Measurements from ENCODE around the gene MED8. TPM values are rescaled to one million over a fixed set of nuclear protein-coding genes. Genes with fewer than 3 reads are reported as not detected.

MED8 gene, protein sequence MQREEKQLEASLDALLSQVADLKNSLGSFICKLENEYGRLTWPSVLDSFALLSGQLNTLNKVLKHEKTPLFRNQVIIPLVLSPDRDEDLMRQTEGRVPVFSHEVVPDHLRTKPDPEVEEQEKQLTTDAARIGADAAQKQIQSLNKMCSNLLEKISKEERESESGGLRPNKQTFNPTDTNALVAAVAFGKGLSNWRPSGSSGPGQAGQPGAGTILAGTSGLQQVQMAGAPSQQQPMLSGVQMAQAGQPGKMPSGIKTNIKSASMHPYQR
- polyA plus RNA-seq (2014; cell fraction: cytosol; rRNA removed): 45.9 and 52.7 TPM in 2 replicates
- 36.1 and 38.8 TPM in 2 replicates for polyA plus RNA-seq (2014; cell fraction: nucleus; rRNA removed)

DNA sequence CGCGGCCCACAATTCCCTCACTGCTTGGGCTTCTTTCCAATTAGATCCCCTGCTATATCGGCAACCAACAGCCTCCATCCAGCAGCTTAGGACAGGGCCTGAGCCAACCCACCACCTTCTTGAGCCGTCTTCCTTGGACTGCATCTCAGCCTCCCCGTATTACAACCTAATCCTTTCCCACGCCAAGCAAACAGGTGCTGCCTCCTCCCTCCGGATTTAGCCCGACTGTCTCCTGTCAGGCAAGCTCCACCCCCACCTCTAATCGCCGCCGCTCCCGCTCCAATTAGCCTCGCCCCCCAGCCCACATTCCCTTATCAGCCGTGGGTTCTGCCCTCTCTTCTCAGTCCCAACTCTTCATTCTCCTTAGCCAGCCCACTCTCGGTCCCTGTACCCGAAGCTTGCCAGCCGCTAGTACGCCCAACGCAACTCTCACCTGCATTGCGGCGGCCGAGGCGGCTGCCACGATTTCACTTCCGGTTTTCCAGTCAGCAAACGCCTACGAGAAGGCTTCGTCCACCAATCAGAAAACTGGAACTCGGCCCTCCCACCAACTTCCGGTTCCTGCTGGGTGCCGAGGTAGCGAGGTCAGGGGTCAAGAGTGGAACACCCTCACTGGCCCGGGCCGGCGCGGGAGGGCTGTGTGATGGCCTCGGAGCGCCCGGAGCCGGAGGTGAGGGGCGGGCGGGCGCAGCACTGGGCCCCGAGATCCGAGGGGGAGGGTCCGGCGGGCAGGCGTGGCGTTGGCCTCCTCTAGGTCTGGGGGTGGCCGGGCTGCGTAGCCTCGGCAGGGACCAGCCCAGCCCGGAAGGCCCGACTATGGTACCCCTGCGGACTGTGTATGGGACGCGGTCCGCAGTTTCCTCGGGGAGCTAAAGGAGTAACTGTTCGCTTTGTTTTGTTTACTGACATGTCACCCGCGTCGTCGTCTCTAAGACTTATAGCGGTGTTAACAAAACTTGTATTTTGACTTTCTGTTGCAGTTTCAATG is at the start of gene MED8, which contains the start of gene SZT2:
MED8 (minus strand) TSS at position 475 of the 988 bp plus-strand sequence; CDS start at position 439, 36 bp downstream.
SZT2 (plus strand) TSS at position 574 of the 988 bp plus-strand sequence; CDS start at position 644, 70 bp downstream.
- peak; percentile 94 for DNase-seq (ENCODE audit: low spot score)

DNA sequence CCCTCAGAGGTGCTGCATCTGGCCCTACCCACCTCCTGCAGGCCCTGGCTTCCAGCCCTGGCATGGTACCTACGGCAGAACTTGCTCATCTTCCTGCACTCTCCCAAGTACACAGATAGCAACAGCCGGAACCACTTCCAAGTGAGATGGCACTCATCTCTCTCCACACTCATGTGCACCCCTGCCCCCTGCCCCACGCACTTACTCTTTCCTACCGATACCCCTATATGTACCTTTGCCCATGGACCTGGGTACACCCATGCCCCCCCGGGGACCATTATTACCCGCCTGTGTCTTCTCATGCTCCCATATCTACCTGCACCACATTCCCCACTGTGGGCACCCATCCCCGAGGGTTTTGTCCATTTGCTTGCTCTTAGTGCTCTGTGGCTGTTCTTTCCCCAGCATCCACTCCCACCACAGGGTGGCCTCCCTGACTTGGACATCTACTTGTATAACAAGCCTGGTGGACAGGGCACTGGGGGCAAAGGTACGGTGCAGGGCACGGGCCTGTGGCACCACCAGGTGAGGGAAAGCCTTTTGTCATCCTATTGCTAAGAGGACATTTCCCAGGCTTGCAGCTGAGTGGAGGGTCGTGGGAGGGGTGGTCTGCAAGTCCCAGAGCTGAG is 49.5 kb upstream of the MED8 start:
- DNase-seq (ENCODE audit: low spot score): no peak

DNA sequence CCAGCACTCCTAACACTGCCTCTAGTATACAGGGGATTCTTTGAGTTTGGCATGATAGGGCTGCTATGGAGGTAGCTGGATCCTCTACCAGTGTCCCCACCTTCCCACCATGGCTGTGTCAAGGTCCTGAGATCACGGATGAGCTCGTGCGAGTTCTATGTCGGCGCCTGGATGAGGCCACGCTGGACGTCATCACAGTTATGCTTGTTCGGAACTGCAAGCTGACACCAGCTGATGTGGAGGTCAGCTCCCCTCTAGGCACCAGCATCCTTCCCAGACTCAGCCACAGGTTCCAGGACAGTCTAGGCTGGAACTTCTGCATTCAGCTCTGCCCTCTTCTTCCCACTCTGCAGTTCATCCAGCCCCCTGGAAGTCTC is 49.0 kb upstream of the MED8 start:
- no peak for DNase-seq (ENCODE audit: low spot score)

DNA sequence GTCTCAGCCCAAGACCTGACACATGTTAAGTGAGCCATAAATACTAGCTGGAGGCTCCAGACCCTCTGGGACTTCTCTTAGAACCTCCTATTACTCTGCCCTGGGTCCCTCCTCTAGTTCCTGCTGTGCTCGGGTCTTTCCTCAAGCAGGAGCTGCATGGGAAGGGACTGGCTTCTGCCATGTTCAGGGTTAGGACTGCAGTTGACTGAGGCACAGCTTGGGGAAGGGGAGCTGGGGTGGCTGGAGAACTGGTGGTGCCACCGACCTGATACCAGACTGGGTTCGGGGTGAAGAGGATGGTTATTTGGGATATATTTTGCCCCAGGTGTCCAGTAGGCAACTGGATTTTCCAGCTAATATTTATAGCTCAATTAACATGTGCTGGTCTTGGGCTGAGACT is 48.4 kb upstream of the MED8 start:
- DNase-seq (ENCODE audit: low spot score): no peak

DNA sequence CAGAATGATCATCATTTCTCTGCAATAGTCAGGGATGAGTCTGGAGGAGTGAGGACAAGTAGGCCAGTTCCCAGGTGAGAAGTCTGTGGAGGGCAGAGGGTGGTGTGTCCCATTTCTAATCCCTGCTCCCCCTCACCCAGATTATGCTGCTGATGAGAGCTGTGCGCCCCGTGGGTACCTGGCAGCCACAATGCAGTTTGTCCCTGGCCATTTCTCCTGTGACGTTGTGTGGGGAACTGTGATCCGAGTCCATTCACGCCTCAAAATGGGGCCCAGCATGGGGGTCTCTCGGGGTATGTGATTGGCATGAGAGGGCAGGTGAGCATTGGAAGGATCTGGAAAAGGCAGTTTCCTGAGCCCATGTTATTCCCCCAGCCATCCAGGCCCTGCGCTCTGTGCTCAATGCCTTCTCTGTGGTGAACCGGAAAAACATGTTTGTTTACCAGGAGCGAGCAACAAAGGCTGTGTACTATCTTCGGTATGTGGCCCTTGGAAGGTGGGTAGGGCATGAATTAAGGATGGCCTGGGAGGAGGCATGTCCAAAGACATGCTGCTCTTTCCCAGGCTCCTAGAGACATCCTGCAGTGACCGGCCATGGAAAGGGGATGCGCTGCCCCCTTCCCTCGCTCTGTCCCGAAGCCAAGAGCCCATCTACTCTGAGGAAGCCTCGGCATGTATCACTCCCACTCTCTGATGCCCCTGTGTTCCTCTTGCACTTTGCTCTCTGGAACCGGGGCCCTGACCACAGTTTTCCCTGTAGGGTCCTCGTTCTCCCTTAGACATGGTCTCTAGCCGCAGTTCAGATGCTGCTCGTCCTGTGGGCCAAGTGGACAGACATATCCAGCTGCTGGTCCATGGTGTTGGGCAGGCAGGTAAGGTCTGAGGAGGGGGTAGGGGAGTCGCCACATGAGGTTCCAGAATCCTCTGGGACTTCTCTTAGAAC is 47.7 kb upstream of the MED8 start:
- DNase-seq (ENCODE audit: low spot score): no peak

DNA sequence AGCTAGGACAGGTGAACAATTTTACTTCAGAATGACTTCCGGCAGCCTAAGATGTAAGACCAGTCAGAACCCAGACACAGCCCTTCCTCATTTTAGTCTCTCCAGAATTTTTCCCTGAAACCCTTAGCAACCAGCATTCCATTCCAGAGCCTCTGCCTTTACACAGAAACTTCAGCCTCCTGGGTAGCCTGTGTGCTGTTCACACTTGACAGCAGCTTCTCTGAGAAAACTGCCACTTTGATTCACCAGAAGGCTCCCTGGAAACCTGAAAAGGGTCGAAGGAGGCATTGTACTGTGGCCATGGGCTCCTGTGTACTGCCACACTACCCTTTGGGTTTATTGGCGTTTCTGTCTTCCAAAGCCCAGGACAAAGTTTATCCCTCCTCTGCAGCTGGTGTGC is 46.8 kb upstream of the MED8 start:
- no peak for DNase-seq (ENCODE audit: low spot score)

DNA sequence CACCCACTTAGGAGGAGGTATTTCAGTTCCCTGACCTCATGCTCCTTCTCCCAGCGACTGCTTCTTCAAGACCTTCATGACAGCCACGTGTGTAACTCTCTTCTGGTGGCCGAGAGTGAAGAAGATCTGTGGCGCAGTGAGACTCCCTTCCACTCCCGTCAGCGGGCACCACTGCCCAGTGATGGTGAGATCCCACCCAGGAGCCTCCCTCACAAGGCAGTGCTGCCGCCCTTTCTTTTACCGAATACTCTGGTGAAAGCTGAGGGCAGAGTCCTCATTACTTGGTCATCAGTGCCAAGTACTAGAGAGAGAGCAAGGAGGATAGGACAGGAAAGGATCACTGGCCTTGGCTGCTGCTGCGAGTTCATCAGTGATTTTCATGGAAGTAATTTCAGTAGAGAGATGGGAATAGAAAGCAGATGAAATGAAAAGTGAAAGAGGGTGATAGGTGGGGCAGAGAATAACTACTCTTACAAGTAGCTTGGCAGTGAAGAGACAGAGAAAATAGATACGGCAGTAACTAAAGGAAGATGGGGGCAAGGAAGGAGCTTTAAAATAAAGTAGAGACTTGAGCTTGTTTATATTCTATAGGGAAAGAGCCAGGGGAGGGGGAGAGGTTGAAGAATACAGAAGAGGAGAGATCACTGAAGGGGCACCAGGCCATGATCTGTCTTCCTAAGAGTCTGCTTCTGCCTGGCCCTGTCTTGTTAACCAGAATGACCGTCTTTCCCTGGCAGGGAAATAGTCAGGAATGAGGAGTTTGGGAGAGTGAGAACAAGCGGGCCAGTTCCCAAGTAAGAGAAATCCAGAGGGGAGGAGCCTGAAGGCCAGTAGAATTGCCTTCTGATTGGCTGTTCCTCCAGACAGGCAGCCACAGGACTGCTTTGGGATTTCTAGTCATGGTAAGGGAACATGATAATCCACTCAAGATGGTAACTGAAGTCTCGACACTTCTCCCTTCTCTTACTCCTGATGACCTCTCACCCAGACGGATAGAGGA is 45.8 kb upstream of the MED8 start:
- no peak for DNase-seq (ENCODE audit: low spot score)

DNA sequence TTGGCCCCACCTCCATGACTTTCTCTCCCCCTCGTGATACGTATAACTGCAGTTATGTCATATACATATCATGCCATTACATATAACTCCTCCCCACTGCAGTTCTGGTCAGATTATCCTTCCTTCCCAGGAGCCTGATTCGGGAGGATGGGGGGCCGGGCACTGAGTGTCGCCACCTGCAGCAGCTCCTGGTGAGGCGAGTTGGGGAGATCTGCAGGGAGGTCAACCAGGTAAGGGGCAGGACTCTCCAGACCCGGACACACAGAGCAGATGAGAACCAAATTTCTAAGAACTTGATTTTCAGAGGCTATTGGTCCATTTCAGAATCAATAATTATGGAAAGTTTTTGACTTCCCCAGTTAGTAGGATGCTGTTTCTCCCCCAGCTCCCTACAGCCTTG is 44.7 kb upstream of the MED8 start:
- DNase-seq (ENCODE audit: low spot score): no peak

DNA sequence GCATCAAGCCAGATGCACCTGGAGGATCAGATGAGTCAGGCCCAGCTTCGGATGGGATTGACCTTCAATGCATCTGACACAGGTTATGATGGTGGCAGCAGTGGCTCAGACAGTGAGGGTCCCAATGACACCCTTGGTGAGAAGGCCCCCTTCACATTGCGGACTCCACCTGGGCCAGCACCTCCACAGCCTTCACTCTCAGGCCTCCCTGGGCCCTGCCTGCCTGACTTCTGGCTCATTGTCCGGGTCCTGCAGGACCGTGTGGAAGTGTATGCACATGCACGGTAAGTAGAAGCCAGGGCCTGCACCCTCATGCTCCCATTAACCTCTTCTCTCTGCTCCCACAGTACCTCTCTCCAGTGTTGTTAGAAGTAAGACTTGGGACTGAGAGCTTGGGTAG is 43.3 kb upstream of the MED8 start:
- no peak for DNase-seq (ENCODE audit: low spot score)

DNA sequence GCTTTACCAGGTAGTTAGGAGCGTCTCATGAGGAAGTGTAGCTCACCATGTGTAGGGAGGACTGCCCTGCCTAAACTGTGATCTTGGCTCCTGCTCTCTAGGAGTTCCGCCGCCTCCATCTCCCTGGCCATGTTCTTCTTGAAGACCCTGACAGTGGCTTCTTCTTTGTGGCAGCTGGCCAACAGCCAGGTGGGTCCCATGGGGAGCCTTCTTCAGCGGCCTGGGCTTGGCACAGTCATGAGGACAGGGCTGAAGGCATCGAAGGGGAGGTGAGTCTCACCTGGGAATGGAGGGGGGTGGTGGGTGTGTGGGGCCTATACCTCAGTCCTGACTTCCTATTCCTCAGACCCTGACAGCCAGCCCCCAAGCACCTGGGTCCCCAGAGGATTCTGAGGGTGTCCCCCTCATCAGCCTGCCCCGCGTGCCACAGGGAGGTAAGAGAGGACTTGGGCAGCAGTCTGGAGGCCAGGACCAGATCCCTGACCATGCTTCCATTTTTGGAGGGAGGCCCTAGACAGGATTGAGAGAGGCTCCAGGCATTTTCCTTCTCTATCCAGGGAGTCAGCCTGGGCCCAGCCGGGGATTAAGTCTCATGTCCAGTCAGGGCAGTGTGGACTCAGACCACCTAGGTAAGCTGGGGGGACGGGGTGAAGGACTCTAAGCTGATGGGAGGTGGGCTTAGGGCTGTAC is 42.7 kb upstream of the MED8 start:
- DNase-seq (ENCODE audit: low spot score): no peak

DNA sequence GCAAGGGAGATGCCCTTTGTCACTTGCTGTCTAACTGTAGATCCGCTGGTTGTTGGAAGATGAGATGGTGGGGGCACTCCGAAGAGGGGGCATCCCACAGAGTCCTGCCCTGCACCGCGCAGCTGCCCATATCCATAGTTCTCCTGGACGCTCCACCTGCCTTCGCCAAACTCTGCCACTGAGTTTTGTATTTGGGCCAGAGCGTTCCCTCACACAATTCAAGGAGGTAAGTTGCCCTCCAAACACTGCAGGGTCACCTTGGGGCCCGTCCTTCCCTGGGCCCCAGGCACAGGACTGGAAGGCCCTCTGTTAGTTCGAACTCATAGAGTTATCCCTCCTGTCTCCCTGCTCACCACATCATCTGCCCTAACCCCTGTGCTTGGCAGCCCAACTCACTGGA is 42.1 kb upstream of the MED8 start:
- no peak for DNase-seq (ENCODE audit: low spot score)

DNA sequence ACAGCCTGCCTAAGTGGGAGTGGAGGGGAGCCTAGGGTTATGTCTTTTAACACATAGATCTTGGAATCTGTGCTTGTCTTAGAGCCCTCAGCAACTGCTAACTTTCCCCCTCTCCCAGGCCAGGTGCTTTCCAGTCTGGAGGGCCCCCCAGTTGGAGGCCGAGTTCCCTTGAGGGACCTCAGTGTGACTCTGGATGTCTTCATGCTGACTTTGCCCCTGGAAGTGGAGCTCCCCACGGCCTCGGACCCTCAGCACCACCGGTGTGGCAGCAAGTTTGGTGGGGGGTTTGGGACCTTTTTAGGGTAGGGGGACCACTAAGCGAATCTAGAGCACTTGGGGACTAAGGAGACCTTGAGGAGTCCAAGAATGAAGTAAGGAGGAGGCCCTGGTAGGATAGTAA is 41.2 kb upstream of the MED8 start:
- no peak for DNase-seq (ENCODE audit: low spot score)

DNA sequence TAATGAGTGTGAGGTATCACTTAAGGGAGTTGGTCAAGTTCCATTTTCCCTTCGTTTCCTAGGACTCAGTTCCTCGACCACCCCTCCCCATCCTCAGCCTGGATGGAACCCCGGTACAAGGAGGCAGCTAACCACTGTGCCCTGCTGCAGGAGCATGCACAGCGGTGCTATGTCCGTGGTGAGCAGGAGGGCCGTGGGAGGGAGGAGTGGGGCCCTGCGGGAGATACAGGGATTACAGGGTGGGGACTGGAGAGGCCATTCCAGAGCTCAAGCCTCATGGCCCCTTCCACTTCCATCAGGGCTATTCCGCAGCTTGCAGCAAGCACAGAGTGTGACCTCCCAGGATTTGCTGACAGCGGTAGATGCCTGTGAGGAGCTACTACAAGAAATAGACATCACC is 38.3 kb upstream of the MED8 start:
- DNase-seq (ENCODE audit: low spot score): no peak

DNA sequence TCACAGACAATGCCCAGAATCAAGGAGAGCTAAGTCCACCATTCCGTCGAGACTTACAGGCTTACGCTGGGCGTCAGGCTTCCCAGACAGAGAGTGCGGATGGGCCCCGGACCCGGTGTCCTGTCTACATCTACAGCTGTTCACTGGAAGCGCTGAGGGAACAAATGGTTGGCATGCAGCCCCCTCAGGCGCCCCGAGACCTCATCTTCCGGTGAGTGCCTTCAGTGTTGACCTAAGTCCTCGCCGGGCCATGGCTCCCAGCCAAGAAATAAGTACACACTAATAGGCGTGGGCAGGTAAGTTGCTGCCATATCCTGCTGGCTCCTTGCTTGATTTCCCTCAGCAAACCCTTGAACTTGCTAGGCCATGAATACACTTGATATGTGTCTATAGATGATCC is 37.9 kb upstream of the MED8 start:
- no peak for DNase-seq (ENCODE audit: low spot score)

DNA sequence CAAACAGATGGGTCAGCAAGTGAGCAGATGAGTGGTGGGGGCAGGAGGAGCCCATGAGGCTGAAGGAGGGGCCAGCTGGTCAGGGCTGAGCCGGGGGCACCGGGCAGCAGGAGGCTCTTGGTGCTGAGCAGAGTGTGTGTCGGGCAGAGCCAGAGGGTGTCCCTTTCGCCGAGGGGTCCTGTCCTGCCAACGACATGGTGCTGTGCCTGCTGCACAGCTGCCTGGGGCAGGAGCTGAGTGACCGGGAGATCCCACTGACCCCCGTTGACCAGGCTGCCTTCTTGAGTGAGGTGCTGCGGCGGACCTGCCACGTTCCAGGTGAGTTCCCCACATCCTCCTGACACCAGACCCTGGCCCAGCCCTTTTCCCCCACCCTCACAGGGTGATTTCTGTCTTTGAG is 36.6 kb upstream of the MED8 start:
- DNase-seq (ENCODE audit: low spot score): no peak

DNA sequence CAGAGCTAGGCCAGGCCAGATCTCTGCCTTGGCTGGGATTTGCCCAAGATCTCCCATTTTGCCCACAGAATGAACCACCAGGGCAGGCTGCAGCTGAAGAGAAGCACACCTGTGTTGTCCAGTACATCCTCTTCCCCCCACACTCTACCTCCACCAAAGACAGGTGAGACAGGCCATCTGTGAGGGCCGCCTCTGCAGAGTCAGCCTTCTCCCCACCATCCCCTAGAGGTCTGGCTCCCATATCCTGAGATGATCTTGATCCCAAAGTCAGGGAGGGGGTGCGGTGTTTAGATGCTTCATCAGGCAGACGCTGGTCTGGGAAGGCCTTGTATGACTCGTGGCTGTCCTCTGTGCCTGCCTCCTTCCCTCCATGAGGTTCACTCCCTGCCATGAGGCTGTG is 35.4 kb upstream of the MED8 start:
- DNase-seq (ENCODE audit: low spot score): no peak

DNA sequence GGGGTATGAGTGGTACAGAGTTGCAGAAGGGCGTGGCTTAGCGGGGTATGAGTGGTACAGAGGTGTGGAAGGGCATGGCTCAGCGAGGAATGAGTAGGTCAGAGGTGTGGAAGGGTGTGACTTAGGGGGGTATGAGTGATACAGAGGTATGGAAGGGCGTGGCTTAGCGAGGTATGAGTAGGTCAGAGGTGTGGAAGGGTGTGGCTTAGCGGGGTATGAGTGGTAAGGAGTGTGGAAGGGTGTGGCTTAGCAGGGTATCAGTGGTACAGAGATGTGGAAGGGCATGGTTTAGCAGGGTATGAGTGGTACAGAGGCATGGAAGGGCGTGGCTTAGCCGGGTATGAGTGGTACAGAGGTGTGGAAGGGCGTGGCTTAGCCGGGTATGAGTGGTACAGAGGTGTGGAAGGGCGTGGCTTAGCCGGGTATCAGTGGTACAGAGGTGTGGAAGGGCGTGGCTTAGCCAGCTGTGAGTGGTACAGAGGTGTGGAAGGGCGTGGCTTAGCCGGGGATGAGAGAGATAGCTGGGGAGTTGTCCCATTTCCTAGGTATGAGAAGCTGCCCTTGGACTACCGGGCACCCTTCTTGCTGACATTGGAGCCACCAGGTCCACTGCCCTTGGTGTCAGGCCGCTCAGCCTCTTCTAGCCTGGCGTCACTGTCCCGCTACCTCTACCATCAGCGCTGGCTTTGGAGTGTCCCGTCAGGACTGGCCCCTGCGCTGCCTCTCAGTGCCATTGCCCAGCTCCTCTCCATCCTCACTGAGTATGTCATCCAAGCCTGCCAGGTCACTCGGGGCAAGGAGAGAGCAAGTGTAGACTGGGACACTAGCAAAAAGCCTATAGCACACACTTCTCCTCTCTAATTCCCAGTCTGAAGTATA is 34.3 kb upstream of the MED8 start:
- DNase-seq (ENCODE audit: low spot score): no peak
